Measurements from ENCODE around the gene CLEC4F. TPM values are rescaled to one million over a fixed set of nuclear protein-coding genes. Genes with fewer than 3 reads are reported as not detected.
"Not testable (repeated sequence)": the region's sequence is repeated elsewhere in the genome, so short reads cannot be mapped to it uniquely, and the experiment has no call there.

CLEC4F gene
- total RNA-seq, 1 experiment from 2014 or later = not detected

- H3K4me1 ChIP-seq (ENCODE audit: insufficient read depth, low read length) = no peaks in the 10 kb centered on the region
- no peak overlapping the region for H2AK5ac ChIP-seq (ENCODE audit: insufficient read length, low read length)
- DNase-seq = no peak
- no peaks in the 10 kb centered on the region for H3K79me1 ChIP-seq (ENCODE audit: insufficient read depth, low read depth, low read length, poor library complexity, severe bottlenecking)
- no peak overlapping the region for H4K8ac ChIP-seq (replicated peaks; ENCODE audit: insufficient read length, low read depth, low read length)
- H3K9me3 ChIP-seq (ENCODE audit: control insufficient read depth, low read depth, low read length) = no peaks in the 10 kb centered on the region
- H4K5ac ChIP-seq (ENCODE audit: insufficient read length, low read depth, low read length) = no peak overlapping the region
- H2BK120ac ChIP-seq (ENCODE audit: low read depth, low read length, poor library complexity, severe bottlenecking) = no peak overlapping the region
- H2BK20ac ChIP-seq (ENCODE audit: low read depth, low read length, poor library complexity, severe bottlenecking) = no peak overlapping the region
- H3K27me3 ChIP-seq (ENCODE audit: insufficient read depth, low read length) = no peaks in the 10 kb centered on the region; the same call in 1 of the 2 replicates
- peaks cover 8 to 13% of the 10 kb centered on the region in 2 experiments for H3K4me1 Mint-ChIP-seq
- H3K36me3 Mint-ChIP-seq (ENCODE audit: insufficient read depth in 1 of 3, low read depth in 3 of 3) = peaks cover 7 to 9% (median 8%) of the 10 kb centered on the region in 3 experiments; a peak in 6 of 7 replicates
- no peak overlapping the region for H3T11ph ChIP-seq (ENCODE audit: low read length)
- no peak overlapping the region for H3K23ac ChIP-seq (ENCODE audit: insufficient read length, low read depth, low read length)
- no CpG with 5 or more reads among the region's 2 CpGs for WGBS (ENCODE audit: extremely low coverage, insufficient read length, low lambda C conversion rate)
- peaks cover 2% of the 10 kb centered on the region for H4K20me1 ChIP-seq (ENCODE audit: control insufficient read depth, insufficient read depth, insufficient read length)
- H3K9ac ChIP-seq (ENCODE audit: extremely low read depth, insufficient read length, low read length) = no peak overlapping the region
- no peak overlapping the region for H2AFZ ChIP-seq (ENCODE audit: low read length)
- no peak overlapping the region for H3K27ac ChIP-seq (ENCODE audit: insufficient read length, low read depth, low read length)
- no peak overlapping the region for H3K14ac ChIP-seq (ENCODE audit: insufficient read depth, low read length)
- TF ChIP-seq CTCF (conservative IDR thresholded peaks at IDR 0.05) = no peak
- H3K56ac ChIP-seq (ENCODE audit: insufficient read length, low read depth, low read length) = no peak overlapping the region
- no peak overlapping the region for H2BK15ac ChIP-seq (ENCODE audit: low read depth, low read length)
- no peak overlapping the region for H3K27ac Mint-ChIP-seq
- no peaks in the 10 kb centered on the region for H3K79me2 ChIP-seq (ENCODE audit: insufficient read depth, low read length)
- H3K4me2 ChIP-seq (ENCODE audit: insufficient read depth, insufficient read length, low read length) = no peak overlapping the region
- no peaks in the 10 kb centered on the region for H3K23me2 ChIP-seq (ENCODE audit: insufficient read length, low read depth, low read length, poor library complexity, severe bottlenecking)
- no peak overlapping the region for H4K91ac ChIP-seq (ENCODE audit: insufficient read length, low read depth, low read length)
- H3K4ac ChIP-seq (ENCODE audit: low read depth, low read length) = no peak overlapping the region
- peaks cover 90% of the 10 kb centered on the region for H3K27me3 Mint-ChIP-seq (ENCODE audit: low read depth)
- no peak overlapping the region for H3K4me3 Mint-ChIP-seq
- H2BK5ac ChIP-seq (ENCODE audit: insufficient read length, low read length) = no peak overlapping the region
- H3K18ac ChIP-seq (ENCODE audit: insufficient read length, low read depth, low read length) = no peak overlapping the region
- no peak overlapping the region for H2BK12ac ChIP-seq (ENCODE audit: insufficient read length, low read depth, low read length)
- H3K9me3 Mint-ChIP-seq = peaks cover 11 to 17% of the 10 kb centered on the region in 2 experiments
Observed at GRCh38 chr2:70799706-70800105, 20.7 kb downstream of the CLEC4F start.

GRCh38 chr2:70797996-70798395, 22.4 kb downstream of the CLEC4F start:
- not testable (repeated sequence) for H3K14ac ChIP-seq (ENCODE audit: insufficient read depth, low read length); H4K8ac ChIP-seq (replicated peaks; ENCODE audit: insufficient read length, low read depth, low read length); H3K9ac ChIP-seq (ENCODE audit: extremely low read depth, insufficient read length, low read length); H3K79me2 ChIP-seq (ENCODE audit: insufficient read depth, low read length); H2BK15ac ChIP-seq (ENCODE audit: low read depth, low read length); H2BK20ac ChIP-seq (ENCODE audit: low read depth, low read length, poor library complexity, severe bottlenecking); H2BK120ac ChIP-seq (ENCODE audit: low read depth, low read length, poor library complexity, severe bottlenecking); H3K23ac ChIP-seq (ENCODE audit: insufficient read length, low read depth, low read length); H3K36me3 Mint-ChIP-seq (ENCODE audit: insufficient read depth in 1 of 3, low read depth in 3 of 3); H3K4me1 ChIP-seq (ENCODE audit: insufficient read depth, low read length); H3K27ac Mint-ChIP-seq; H3T11ph ChIP-seq (ENCODE audit: low read length); H3K27me3 ChIP-seq (ENCODE audit: insufficient read depth, low read length); H3K9me3 ChIP-seq (ENCODE audit: control insufficient read depth, low read depth, low read length); H3K56ac ChIP-seq (ENCODE audit: insufficient read length, low read depth, low read length); H2AFZ ChIP-seq (ENCODE audit: low read length); H2BK5ac ChIP-seq (ENCODE audit: insufficient read length, low read length); H2AK5ac ChIP-seq (ENCODE audit: insufficient read length, low read length); H4K5ac ChIP-seq (ENCODE audit: insufficient read length, low read depth, low read length); H3K23me2 ChIP-seq (ENCODE audit: insufficient read length, low read depth, low read length, poor library complexity, severe bottlenecking); H4K20me1 ChIP-seq (ENCODE audit: control insufficient read depth, insufficient read depth, insufficient read length); H4K91ac ChIP-seq (ENCODE audit: insufficient read length, low read depth, low read length); H3K4me2 ChIP-seq (ENCODE audit: insufficient read depth, insufficient read length, low read length); H3K4ac ChIP-seq (ENCODE audit: low read depth, low read length); H3K4me3 Mint-ChIP-seq; H3K79me1 ChIP-seq (ENCODE audit: insufficient read depth, low read depth, low read length, poor library complexity, severe bottlenecking); H3K18ac ChIP-seq (ENCODE audit: insufficient read length, low read depth, low read length); H3K27ac ChIP-seq (ENCODE audit: insufficient read length, low read depth, low read length); DNase-seq; H2BK12ac ChIP-seq (ENCODE audit: insufficient read length, low read depth, low read length)
- Mint-ChIP-seq H3K9me3 (peaks cover 9 to 17% of the 10 kb centered on the region in 2 experiments), H3K4me1 (peaks cover 8 to 13% of the 10 kb centered on the region in 2 experiments), H3K27me3 (ENCODE audit: low read depth) (peaks cover 96% of the 10 kb centered on the region)
- WGBS (ENCODE audit: extremely low coverage, insufficient read length, low lambda C conversion rate) = no CpG with 5 or more reads among the region's 3 CpGs
